ENCODE results near the gene ZSWIM5. TPM values are rescaled to one million over a fixed set of nuclear protein-coding genes. Genes with fewer than 3 reads are reported as not detected.
"Not testable (repeated sequence)": the region's sequence is repeated elsewhere in the genome, so short reads cannot be mapped to it uniquely, and the experiment has no call there.

ZSWIM5 gene
- total and polyA plus RNA-seq, 2 experiments from 2014 or later, result 6.6 to 7.6 TPM

GRCh38 chr1:45003741-45004140 lies 202.7 kb downstream of the ZSWIM5 start:
- Histone ChIP-seq H3K27me3 (no peaks in the 10 kb centered on the region), H3K36me3 (peaks cover 19% of the 10 kb centered on the region), H3K4me1 (ENCODE audit: low read depth) (no peaks in the 10 kb centered on the region), H3K9me3 (ENCODE audit: low read depth) (no peaks in the 10 kb centered on the region), H3K4me3 (no peak overlapping the region), H3K27ac (no peak overlapping the region)
- no peak for DNase-seq (ENCODE audit: low read depth in 1 of 2, low spot score in 1 of 2)
- no peak for TF ChIP-seq CTCF (IDR thresholded peaks at IDR 0.05; ENCODE audit: low read depth, low read length)

- H3K4me1 ChIP-seq (ENCODE audit: low read depth), result no peaks in the 10 kb centered on the region
- H3K9me3 ChIP-seq (ENCODE audit: low read depth), result no peaks in the 10 kb centered on the region
- H3K36me3 ChIP-seq, result peaks cover 19% of the 10 kb centered on the region
- no peak overlapping the region for H3K4me3 ChIP-seq
- H3K27ac ChIP-seq, result no peak overlapping the region
- H3K27me3 ChIP-seq, result no peaks in the 10 kb centered on the region
- TF ChIP-seq CTCF (IDR thresholded peaks at IDR 0.05; ENCODE audit: low read depth, low read length), result no peak
- DNase-seq (ENCODE audit: low read depth in 1 of 2, low spot score in 1 of 2), result no peak
These were observed 203.5 kb downstream of the ZSWIM5 start for GRCh38 chr1:45002650-45003645.

GRCh38 chr1:45001576-45001975 lies 204.8 kb downstream of the ZSWIM5 start:
- not testable (repeated sequence) for H3K27me3 ChIP-seq; H3K9me3 ChIP-seq (ENCODE audit: low read depth); H3K4me1 ChIP-seq (ENCODE audit: low read depth); H3K27ac ChIP-seq; H3K4me3 ChIP-seq; DNase-seq (ENCODE audit: low read depth in 1 of 2, low spot score in 1 of 2)
- peaks cover 19% of the 10 kb centered on the region for H3K36me3 ChIP-seq

GRCh38 chr1:45001011-45001481 lies 205.4 kb downstream of the ZSWIM5 start:
- Histone ChIP-seq H3K4me1 (ENCODE audit: low read depth) (no peaks in the 10 kb centered on the region), H3K27ac (no peak overlapping the region), H3K36me3 (peaks cover 19% of the 10 kb centered on the region), H3K27me3 (no peaks in the 10 kb centered on the region), H3K9me3 (ENCODE audit: low read depth) (no peaks in the 10 kb centered on the region), H3K4me3 (no peak overlapping the region)
- DNase-seq (ENCODE audit: low read depth in 1 of 2, low spot score in 1 of 2), result no peak
- no peak for TF ChIP-seq CTCF (IDR thresholded peaks at IDR 0.05; ENCODE audit: low read depth, low read length)

GRCh38 chr1:44999232-44999631 lies 207.2 kb downstream of the ZSWIM5 start:
- DNase-seq (ENCODE audit: low read depth in 1 of 2, low spot score in 1 of 2), result no peak
- Histone ChIP-seq H3K4me3 (no peak overlapping the region), H3K9me3 (ENCODE audit: low read depth) (no peaks in the 10 kb centered on the region), H3K27me3 (no peaks in the 10 kb centered on the region), H3K27ac (no peak overlapping the region), H3K4me1 (ENCODE audit: low read depth) (no peaks in the 10 kb centered on the region), H3K36me3 (peaks cover 6% of the 10 kb centered on the region)
- no peak for TF ChIP-seq CTCF (IDR thresholded peaks at IDR 0.05; ENCODE audit: low read depth, low read length)
